H1 (cell line): ENCODE measurements around the gene UBASH3A. TPM values are rescaled to one million over a fixed set of nuclear protein-coding genes. Genes with fewer than 3 reads are reported as not detected.
A peak's percentile ranks its signal among the peaks of the same experiment; 100 is the strongest.

Experiments
- CTCF ChIA-PET: fragments of 300-600 bp; sonication (Branson Sonifier 250); formaldehyde crosslinking; loops from one replicate; lab custom pipeline; 2021; ENCODE audit not compliant: partially characterized antibody; lab: Charles Lee
- POLR2A ChIA-PET: fragments of 300-600 bp; sonication (Branson Sonifier 250); formaldehyde crosslinking; loops from one replicate; lab custom pipeline; 2021; ENCODE audit warnings: inconsistent platforms; ENCODE audit not compliant: partially characterized antibody; lab: Charles Lee
- DNase-seq, 2 experiments: peaks; one replicate each; pipeline versions ENCODE4 v3.0.0 to v3.0.0-alpha.2; 2010 to 2022; ENCODE audit warnings: low spot score in 2 of 2, low read depth in 1 of 2, mixed read lengths in 1 of 2
- FAIRE-seq: peaks from 2 replicates; lab custom pipeline; 2011; peaks lifted over from hg19 to GRCh38; lab: Jason Lieb, UNC
- H2AFZ ChIP-seq: 2 replicates; pipeline ENCODE4 v1.8.1; 2012; ENCODE audit warnings: low read length, inconsistent platforms
- H2AK5ac ChIP-seq: 2 replicates; pipeline ENCODE4 v1.6.1; 2013; ENCODE audit warnings: low read depth, low read length
- H2BK120ac ChIP-seq: replicated peaks from 2 replicates; pipeline ENCODE3; 2013; ENCODE audit warnings: low read depth, low read length, inconsistent platforms
- H2BK12ac ChIP-seq: 2 replicates; pipeline ENCODE4 v1.6.1; 2013; ENCODE audit warnings: low read depth, low read length
- H2BK15ac ChIP-seq: 2 replicates; pipeline ENCODE4 v1.6.1; 2013; ENCODE audit warnings: low read length
- H2BK20ac ChIP-seq: 2 replicates; pipeline ENCODE4 v1.6.1; 2013; ENCODE audit warnings: low read length
- H2BK5ac ChIP-seq: 2 replicates; pipeline ENCODE4 v1.6.1; 2013; ENCODE audit warnings: low read depth, low read length
- H3K14ac ChIP-seq: 2 replicates; pipeline ENCODE4 v1.6.1; 2013; ENCODE audit warnings: inconsistent platforms; ENCODE audit not compliant: insufficient read length
- H3K18ac ChIP-seq: 2 replicates; pipeline ENCODE4 v1.6.1; 2013; ENCODE audit warnings: low read length; ENCODE audit errors: extremely low read depth
- H3K23ac ChIP-seq: 2 replicates; pipeline ENCODE4 v1.6.1; 2013; ENCODE audit warnings: inconsistent platforms; ENCODE audit not compliant: insufficient read length
- H3K23me2 ChIP-seq: 2 replicates; pipeline ENCODE4 v1.6.1; 2013; ENCODE audit warnings: low read depth, low read length
- H3K27ac ChIP-seq: 2 replicates; pipeline ENCODE4 v1.6.1; 2011; ENCODE audit warnings: low read depth, low read length, inconsistent platforms
- H3K27me3 ChIP-seq, 4 experiments: replicated peaks in 1 of 4; 1 replicate in 1 of 4; 2 replicates in 3 of 4; pipeline versions ENCODE4 v1.6.1 to v1.8.1; 2011 to 2013; ENCODE audit warnings: low read length in 3 of 4, mild to moderate bottlenecking in 3 of 4, inconsistent platforms in 2 of 4, mixed read lengths in 2 of 4, moderate library complexity in 1 of 4; ENCODE audit not compliant: control insufficient read depth in 3 of 4, insufficient read depth in 3 of 4; ENCODE audit errors: extremely low read depth in 1 of 4
- H3K36me3 ChIP-seq, 4 experiments: 2 replicates each; pipeline versions ENCODE4 v1.6.1 to v1.8.1; 2011 to 2013; ENCODE audit warnings: mild to moderate bottlenecking in 4 of 4, low read length in 3 of 4, moderate library complexity in 2 of 4, control low read depth in 1 of 4, inconsistent platforms in 1 of 4; ENCODE audit not compliant: insufficient read depth in 4 of 4, control insufficient read depth in 2 of 4
- H3K4ac ChIP-seq: replicated peaks from 2 replicates; pipeline ENCODE3; 2013; ENCODE audit warnings: low read length, low read depth, mixed read lengths, inconsistent platforms; ENCODE audit not compliant: insufficient read length
- H3K4me1 ChIP-seq, 4 experiments: replicated peaks in 1 of 4; 1 replicate in 1 of 4; 2 replicates in 3 of 4; pipeline versions ENCODE4 v1.6.1 to v1.8.1; 2011 to 2013; ENCODE audit warnings: low read length in 3 of 4, inconsistent platforms in 2 of 4, mixed read lengths in 1 of 4; ENCODE audit not compliant: insufficient read depth in 4 of 4, control insufficient read depth in 3 of 4
- H3K4me2 ChIP-seq, 2 experiments: 2 replicates each; pipeline versions ENCODE4 v1.6.1 to v1.8.1; 2011 to 2013; ENCODE audit warnings: low read depth in 2 of 2, low read length in 2 of 2, control low read depth in 1 of 2, inconsistent platforms in 1 of 2, mild to moderate bottlenecking in 1 of 2; ENCODE audit not compliant: insufficient read depth in 1 of 2
- H3K4me3 ChIP-seq, 4 experiments: fragments of 200-600, 300-600 bp in 1 of 4; sonication (generic), shearing (Covaris generic), sonication (Bioruptor Twin) in 1 of 4; 2 replicates each; pipeline versions ENCODE4 v1.5.1 to v1.8.1; 2011 to 2016; ENCODE audit warnings: low read length in 4 of 4, low read depth in 3 of 4, control low read depth in 2 of 4, inconsistent platforms in 2 of 4, mild to moderate bottlenecking in 2 of 4, mixed read lengths in 1 of 4, moderate library complexity in 1 of 4; ENCODE audit not compliant: insufficient read depth in 2 of 4; ENCODE audit errors: extremely low read depth in 1 of 4
- H3K56ac ChIP-seq: replicated peaks from 2 replicates; pipeline ENCODE3; 2013; ENCODE audit warnings: low read depth, mild to moderate bottlenecking, mixed read lengths, low read length, inconsistent platforms; ENCODE audit not compliant: insufficient read length
- H3K79me1 ChIP-seq: 2 replicates; pipeline ENCODE4 v1.6.1; 2013; ENCODE audit warnings: low read depth, low read length, control low read depth
- H3K79me2 ChIP-seq, 2 experiments: 2 replicates each; pipeline versions ENCODE4 v1.6.1 to v1.8.1; 2012 to 2013; ENCODE audit warnings: low read length in 2 of 2, mild to moderate bottlenecking in 2 of 2, inconsistent platforms in 1 of 2; ENCODE audit not compliant: insufficient read depth in 2 of 2, control insufficient read depth in 1 of 2
- H3K9ac ChIP-seq, 4 experiments: replicated peaks in 1 of 4; 1 replicate in 1 of 4; 2 replicates in 3 of 4; pipeline versions ENCODE4 v1.6.1 to v1.8.1; 2011 to 2013; ENCODE audit warnings: low read depth in 3 of 4, low read length in 3 of 4, control low read depth in 2 of 4, mild to moderate bottlenecking in 2 of 4, moderate library complexity in 2 of 4, inconsistent platforms in 1 of 4; ENCODE audit errors: extremely low read depth in 1 of 4
- H3K9me3 ChIP-seq, 2 experiments: 2 replicates each; pipeline versions ENCODE4 v1.6.1 to v1.8.1; 2012 to 2013; ENCODE audit warnings: mild to moderate bottlenecking in 2 of 2, moderate library complexity in 2 of 2, control low read depth in 1 of 2, inconsistent platforms in 1 of 2, low read depth in 1 of 2, low read length in 1 of 2, mixed read lengths in 1 of 2; ENCODE audit not compliant: insufficient read depth in 2 of 2
- H4K20me1 ChIP-seq, 2 experiments: replicated peaks in 1 of 2; 2 replicates each; pipeline versions ENCODE3 to v1.8.1; 2011 to 2013; ENCODE audit warnings: inconsistent platforms in 2 of 2, low read length in 2 of 2, mild to moderate bottlenecking in 1 of 2; ENCODE audit not compliant: insufficient read depth in 2 of 2, control insufficient read depth in 1 of 2
- H4K5ac ChIP-seq: 2 replicates; pipeline ENCODE4 v1.6.1; 2013; ENCODE audit warnings: low read length, low read depth, mixed read lengths, inconsistent platforms; ENCODE audit not compliant: insufficient read length
- H4K8ac ChIP-seq: 2 replicates; pipeline ENCODE4 v1.8.0; 2013; ENCODE audit warnings: mild to moderate bottlenecking, moderate library complexity, low read length, inconsistent platforms; ENCODE audit not compliant: insufficient read depth; ENCODE audit errors: extremely low read depth
- H4K91ac ChIP-seq: replicated peaks from 2 replicates; pipeline ENCODE3; 2013; ENCODE audit warnings: low read length, mixed read lengths, inconsistent platforms; ENCODE audit not compliant: insufficient read length
- CEBPB ChIP-seq: IDR thresholded peaks from 2 replicates; pipeline ENCODE4 v1.6.1; 2012; ENCODE audit warnings: low read depth, low read length
- CHD1 ChIP-seq: IDR thresholded peaks from 2 replicates; pipeline ENCODE4 v1.6.1; 2012; ENCODE audit warnings: low read depth, low read length, improper control_type of control experiment
- FOSL1 ChIP-seq: IDR thresholded peaks from 2 replicates; pipeline ENCODE4 v1.6.1; 2011; ENCODE audit warnings: mild to moderate bottlenecking, low read depth, low read length, moderate library complexity; ENCODE audit not compliant: insufficient read depth
- HDAC2 ChIP-seq, 2 experiments: fragments of 300-600 bp in 1 of 2; sonication (generic) in 1 of 2; IDR thresholded peaks; 2 replicates each; pipeline ENCODE4 v1.6.1; 2011 to 2012; ENCODE audit warnings: low read depth in 2 of 2, low read length in 2 of 2, mild to moderate bottlenecking in 2 of 2, moderate library complexity in 2 of 2, borderline replicate concordance in 1 of 2, inconsistent platforms in 1 of 2
- KDM5A ChIP-seq: fragments of 200-600 bp; IDR thresholded peaks from 2 replicates; pipeline ENCODE4 v1.7.1; 2012; ENCODE audit warnings: mild to moderate bottlenecking, low read length, inconsistent platforms, mixed read lengths
- RAD21 ChIP-seq, 2 experiments: IDR thresholded peaks in 1 of 2; conservative IDR thresholded peaks in 1 of 2; 2 replicates each; pipeline ENCODE4 v1.6.1; 2011; ENCODE audit warnings: low read depth in 2 of 2, low read length in 2 of 2, improper control_type of control experiment in 1 of 2, inconsistent platforms in 1 of 2, mild to moderate bottlenecking in 1 of 2, moderate library complexity in 1 of 2
- RFX5 ChIP-seq: IDR thresholded peaks from 2 replicates; pipeline ENCODE4 v1.6.1; 2011; ENCODE audit warnings: low read depth, low read length, improper control_type of control experiment, borderline replicate concordance
- SIRT6 ChIP-seq: IDR thresholded peaks from one replicate; pipeline ENCODE4 v1.7.1; 2012; ENCODE audit warnings: low read length, inconsistent platforms
- SRF ChIP-seq: IDR thresholded peaks from 2 replicates; pipeline ENCODE4 v1.6.1; 2011; ENCODE audit warnings: mild to moderate bottlenecking, low read depth, low read length, moderate library complexity
- TAF7 ChIP-seq: optimal IDR thresholded peaks from 2 replicates; pipeline ENCODE3; 2011; ENCODE audit warnings: low read depth, mild to moderate bottlenecking, inconsistent platforms, low read length, moderate library complexity, borderline replicate concordance
- whole genome bisulfite sequencing, 2 experiments: shearing (Covaris generic) in 1 of 2; methylation state at CpG; one replicate each; pipeline versions ENCODE4 v1.1.6 to v1.1.7; 2013 to 2015; ENCODE audit warnings: low lambda C conversion rate in 2 of 2, mixed read lengths in 2 of 2, inconsistent platforms in 1 of 2, low coverage in 1 of 2, missing lambda C conversion rate in 1 of 2; ENCODE audit not compliant: insufficient replicate concordance in 2 of 2, insufficient coverage in 1 of 2, insufficient read length in 1 of 2; ENCODE audit errors: extremely low coverage in 1 of 2, missing lambda C conversion rate in 1 of 2; 5-methylcytosine and 5-hydroxymethylcytosine counted together
- polyA plus RNA-seq, 7 experiments: library from polyadenylated mRNA; depleted of rRNA in 3 of 7; stranded (reverse) in 5 of 7; unstranded in 2 of 7; fragments of >200 nt in 5 of 7; fragments of 200-250 nt in 2 of 7; gene quantifications; 1 replicate in 5 of 7; 2 replicates in 1 of 7; 4 replicates in 1 of 7; pipeline versions ENCODE4 v1.2.1 to v1.2.3, GENCODE V29; 2011 to 2013; ENCODE audit warnings: missing spikeins in 2 of 7, mixed read lengths in 2 of 7
- total RNA-seq: library from RNA; stranded (reverse); fragmentation: NEBNext Ultra II Directional; extraction: Animal tissue kit (Norgen Biotek cat#: 25700); gene quantifications from 2 replicates; pipeline ENCODE4 v1.2.1, GENCODE V29; 2021

The UBASH3A gene
- total and polyA plus RNA-seq, 2 of the 8 experiments (the other 6 are each of a cell fraction or from before 2014, with no cell fraction given) = not detected

GRCh38 chr21:42439284-42440186 lies 35.8 kb downstream of the UBASH3A start:
- Histone ChIP-seq H2AK5ac (no peak overlapping the region), H3K27ac (no peak overlapping the region), H2BK20ac (no peak overlapping the region), H4K91ac (peak overlapping the region; percentile 59), H3K23me2 (peaks cover 6% of the 10 kb centered on the region; the same call in 1 of the 2 replicates), H3K36me3 (no peaks in the 10 kb centered on the region), H3K4ac (no peak overlapping the region), H2BK12ac (no peak overlapping the region), H3K14ac (peak overlapping the region; percentile 33), H3K9ac (no peak overlapping the region), H2BK5ac (no peak overlapping the region), H4K5ac (no peak overlapping the region), H3K27me3 (no peaks in the 10 kb centered on the region), H2BK120ac (no peak overlapping the region), H3K4me3 (no peak overlapping the region), H3K79me2 (no peaks in the 10 kb centered on the region), H3K56ac (peak overlapping the region; percentile 100), H3K23ac (no peak overlapping the region), H2BK15ac (peak overlapping the region; percentile 83; the same call in 1 of the 2 replicates), H3K79me1 (no peaks in the 10 kb centered on the region), H2AFZ (no peak overlapping the region), H3K4me2 (no peak overlapping the region), H3K18ac (no peak overlapping the region), H3K9me3 (no peaks in the 10 kb centered on the region), H4K8ac (no peak overlapping the region), H4K20me1 (peaks cover 0 to 7% of the 10 kb centered on the region in 2 experiments), H3K4me1 (no peaks in the 10 kb centered on the region)
- DNase-seq (no peak), FAIRE-seq (no peak)
- ChIA-PET POLR2A (no interaction called here), CTCF (interaction anchor here (1.0 to 1.2 kb wide), 3 partner anchors 14 to 128 kb away, joined by 3 to 4 read pairs (median 4); no protein-coding TSS in a partner anchor)
- TF ChIP-seq SRF (no peak), KDM5A (no peak), RFX5 (no peak), CEBPB (no peak), FOSL1 (no peak), SIRT6 (no peak), RAD21 (IDR thresholded peaks at IDR 0.05 in 1 of 2, conservative IDR thresholded peaks at IDR 0.05 in 1 of 2; ENCODE audit: low read depth in 2 of 2, low read length in 2 of 2) (no peak), CHD1 (no peak), HDAC2 (IDR thresholded peaks at IDR 0.05; ENCODE audit: borderline replicate concordance in 1 of 2, low read depth in 2 of 2, low read length in 2 of 2) (no peak), TAF7 (no peak)
- 89% methylated on average over 16 of the region's 17 CpGs; no CpG with 5 or more reads in 1 of the 2 experiments for WGBS, 2 experiments
